ENCODE data around the gene WRAP53. TPM values are rescaled to one million over a fixed set of nuclear protein-coding genes. Genes with fewer than 3 reads are reported as not detected.

WRAP53 gene
- total RNA-seq, 6 experiments from 2014 or later: 1.9 to 3.8 (median 3.0) TPM

DNA sequence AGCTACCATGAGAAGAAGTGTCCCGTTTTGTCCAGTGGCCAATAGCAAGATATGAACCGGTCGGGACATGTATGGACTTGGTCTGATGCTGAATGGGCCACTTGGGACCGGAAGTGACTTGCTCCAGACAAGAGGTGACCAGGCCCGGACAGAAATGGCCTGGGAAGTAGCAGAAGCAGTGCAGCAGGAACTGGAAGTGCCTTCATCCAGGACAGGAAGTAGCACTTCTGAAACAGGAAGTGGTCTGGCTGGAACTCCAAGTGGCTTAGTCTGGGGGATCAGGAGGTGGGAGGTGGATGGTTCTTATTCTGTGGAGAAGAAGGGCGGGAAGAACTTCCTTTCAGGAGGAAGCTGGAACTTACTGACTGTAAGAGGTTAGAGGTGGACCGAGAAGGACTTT is 22.0 kb downstream of the WRAP53 start:
- ATAC-seq: no peak
- no peaks in the 10 kb centered on the region for H3K36me3 ChIP-seq
- WGBS (ENCODE audit: insufficient coverage, low coverage, low lambda C conversion rate, missing lambda C conversion rate): 71% methylated on average over 6 of the region's 7 CpGs

DNA sequence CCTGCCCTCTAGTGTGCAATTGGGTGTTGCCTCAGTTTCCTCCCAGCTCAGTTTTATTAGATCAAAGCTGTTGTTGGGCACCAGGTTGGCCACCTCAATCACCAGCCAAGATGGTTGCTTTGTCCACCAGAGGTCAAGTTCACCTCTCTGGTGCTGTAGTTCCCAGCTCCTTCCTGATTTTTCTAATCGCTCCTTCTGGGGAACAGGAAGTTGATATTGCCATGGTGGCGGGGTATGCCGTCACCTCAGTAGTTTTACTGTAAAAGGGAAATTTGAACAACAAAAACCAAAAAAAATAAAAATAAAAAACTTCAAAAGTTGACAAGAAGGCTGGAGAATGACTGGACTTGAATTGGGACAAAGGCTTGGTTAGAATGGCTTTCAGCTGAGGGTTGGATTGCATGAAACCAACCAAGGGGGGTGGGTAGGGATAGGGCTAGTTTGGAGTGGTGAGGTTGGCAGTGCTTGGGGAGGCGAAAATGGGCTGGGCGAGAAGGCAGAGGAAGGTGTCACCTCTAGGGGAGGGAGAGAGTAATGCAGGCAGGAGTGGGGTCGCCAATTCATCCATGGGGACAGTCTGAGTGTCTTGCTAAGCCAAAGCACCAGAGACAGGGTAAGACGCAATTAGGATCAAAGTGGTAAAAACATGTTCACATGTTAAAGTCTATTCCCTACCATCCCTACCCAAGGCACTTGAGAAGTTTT is 22.9 kb downstream of the WRAP53 start:
- TF ChIP-seq POLR2A (IDR thresholded peaks at IDR 0.05): no peak
- TF ChIP-seq, protein P1, sequence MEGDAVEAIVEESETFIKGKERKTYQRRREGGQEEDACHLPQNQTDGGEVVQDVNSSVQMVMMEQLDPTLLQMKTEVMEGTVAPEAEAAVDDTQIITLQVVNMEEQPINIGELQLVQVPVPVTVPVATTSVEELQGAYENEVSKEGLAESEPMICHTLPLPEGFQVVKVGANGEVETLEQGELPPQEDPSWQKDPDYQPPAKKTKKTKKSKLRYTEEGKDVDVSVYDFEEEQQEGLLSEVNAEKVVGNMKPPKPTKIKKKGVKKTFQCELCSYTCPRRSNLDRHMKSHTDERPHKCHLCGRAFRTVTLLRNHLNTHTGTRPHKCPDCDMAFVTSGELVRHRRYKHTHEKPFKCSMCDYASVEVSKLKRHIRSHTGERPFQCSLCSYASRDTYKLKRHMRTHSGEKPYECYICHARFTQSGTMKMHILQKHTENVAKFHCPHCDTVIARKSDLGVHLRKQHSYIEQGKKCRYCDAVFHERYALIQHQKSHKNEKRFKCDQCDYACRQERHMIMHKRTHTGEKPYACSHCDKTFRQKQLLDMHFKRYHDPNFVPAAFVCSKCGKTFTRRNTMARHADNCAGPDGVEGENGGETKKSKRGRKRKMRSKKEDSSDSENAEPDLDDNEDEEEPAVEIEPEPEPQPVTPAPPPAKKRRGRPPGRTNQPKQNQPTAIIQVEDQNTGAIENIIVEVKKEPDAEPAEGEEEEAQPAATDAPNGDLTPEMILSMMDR (IDR thresholded peaks at IDR 0.05): no peak
- WGBS (ENCODE audit: insufficient coverage, low coverage, low lambda C conversion rate, missing lambda C conversion rate): 73% methylated on average over 7 of the region's 7 CpGs

More for the DNA sequence above, 22.0 kb downstream of the WRAP53 start:
- DNase-seq: no peak
- Histone ChIP-seq H3K4me1 (no peaks in the 10 kb centered on the region), H3K27me3 (peaks cover 0 to 3% of the 10 kb centered on the region in 2 donors), H3K9me3 (no peaks in the 10 kb centered on the region), H3K27ac (no peak overlapping the region), H3K4me3 (no peak overlapping the region)
- intact Hi-C loops (cut with DNase I): no loop called here
- no peak for TF ChIP-seq POLR2A (IDR thresholded peaks at IDR 0.05)
- TF ChIP-seq, protein P1 (IDR thresholded peaks at IDR 0.05): no peak

DNA sequence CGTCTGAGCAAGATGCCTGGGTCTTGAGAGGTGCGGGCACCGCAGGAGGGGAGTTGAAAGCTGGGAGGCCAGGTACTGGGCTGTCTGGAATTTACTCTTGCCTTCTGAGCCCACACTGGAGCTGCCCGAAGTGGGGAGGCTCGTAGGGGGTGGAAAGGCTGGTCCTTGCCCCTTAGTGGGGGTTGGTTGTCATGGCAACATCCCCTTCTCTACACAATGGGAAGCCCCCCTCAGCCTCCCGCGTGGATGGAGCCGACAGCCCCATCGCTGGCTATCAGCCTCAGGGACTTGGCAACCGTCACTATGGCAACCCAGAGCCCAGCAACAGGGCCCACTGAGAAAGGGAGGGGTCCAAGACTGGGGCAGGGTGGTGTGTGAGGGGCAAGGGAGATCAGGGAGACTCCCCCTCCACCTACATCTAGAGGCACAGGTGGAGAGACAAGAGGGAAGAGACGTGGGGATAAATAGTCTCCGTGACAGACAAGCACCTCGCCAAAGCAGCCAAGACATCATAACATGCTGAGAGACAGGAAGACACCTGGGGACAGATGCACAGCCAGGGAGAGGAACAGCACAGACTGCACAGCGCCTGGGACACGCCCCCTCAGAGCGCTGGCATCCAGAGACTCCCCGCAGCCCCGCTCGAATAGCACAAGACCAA is 24.0 kb downstream of the WRAP53 start:
- no peak overlapping the region for H3K4me3 ChIP-seq

More for the DNA sequence above, 22.9 kb downstream of the WRAP53 start:
- H3K4me1 ChIP-seq: no peaks in the 10 kb centered on the region
- DNase-seq (no peak), ATAC-seq (no peak)
- no peaks in the 10 kb centered on the region for H3K9me3 ChIP-seq
- peaks cover 0 to 11% of the 10 kb centered on the region in 2 donors for H3K27me3 ChIP-seq
- no peak overlapping the region for H3K4me3 ChIP-seq
- intact Hi-C loops (cut with DNase I): no loop called here
- no peaks in the 10 kb centered on the region for H3K36me3 ChIP-seq
- H3K27ac ChIP-seq: no peak overlapping the region

DNA sequence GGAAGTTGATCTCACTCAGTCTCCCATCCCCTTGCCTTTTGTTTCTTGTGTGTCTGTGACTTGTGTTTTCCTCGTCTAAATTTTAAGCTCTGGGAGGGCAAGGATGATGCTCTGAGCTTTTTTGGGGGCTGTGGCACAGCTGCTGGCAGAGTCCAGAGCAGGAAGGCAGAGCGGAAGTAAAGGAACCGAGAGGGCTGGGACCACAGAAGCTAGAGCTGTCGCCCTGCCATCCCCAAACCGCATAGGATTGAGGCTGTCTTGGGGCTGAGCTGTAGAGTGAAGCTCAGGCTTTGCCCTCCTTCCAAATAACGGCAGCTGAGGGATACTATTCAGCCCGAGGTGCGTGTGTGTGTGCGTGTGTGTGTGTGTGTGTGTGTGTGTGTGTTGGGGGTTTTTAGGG is 25.5 kb downstream of the WRAP53 start:
- Histone ChIP-seq H3K27me3 (peaks cover 0 to 19% of the 10 kb centered on the region in 2 donors), H3K36me3 (no peaks in the 10 kb centered on the region), H3K4me1 (peaks cover 0 to 3% (median 0%) of the 10 kb centered on the region in 4 donors), H3K4me3 (no peak overlapping the region), H3K27ac (no peak overlapping the region), H3K9me3 (no peaks in the 10 kb centered on the region)
- TF ChIP-seq POLR2A (IDR thresholded peaks at IDR 0.05): no peak
- TF ChIP-seq, protein P1 (IDR thresholded peaks at IDR 0.05): no peak
- DNase-seq (no peak), ATAC-seq (no peak)
- 38% methylated on average over 4 of the region's 9 CpGs for WGBS (ENCODE audit: insufficient coverage, low coverage, low lambda C conversion rate, missing lambda C conversion rate)
- intact Hi-C loops (cut with DNase I): no loop called here

More for the DNA sequence above, 24.0 kb downstream of the WRAP53 start:
- no peak for ATAC-seq
- 29% methylated on average over 8 of the region's 19 CpGs for WGBS (ENCODE audit: insufficient coverage, low coverage, low lambda C conversion rate, missing lambda C conversion rate)
- no peak for DNase-seq
- H3K27me3 ChIP-seq: peaks cover 0 to 15% of the 10 kb centered on the region in 2 donors
- H3K27ac ChIP-seq: no peak overlapping the region
- H3K36me3 ChIP-seq: no peaks in the 10 kb centered on the region
- intact Hi-C loops (cut with DNase I): no loop called here
- TF ChIP-seq, protein P1 (IDR thresholded peaks at IDR 0.05): no peak
- no peak for TF ChIP-seq POLR2A (IDR thresholded peaks at IDR 0.05)
- H3K4me1 ChIP-seq: peaks cover 0 to under 1% (median 0%) of the 10 kb centered on the region in 4 donors
- H3K9me3 ChIP-seq: no peaks in the 10 kb centered on the region
